NCI-H2196 (cell line): Measurements from ENCODE around the gene PHAF1.
A peak's percentile ranks its signal among the peaks of the same experiment; 100 is the strongest.
"Not testable (repeated sequence)": the region's sequence is repeated elsewhere in the genome, so short reads cannot be mapped to it uniquely, and the experiment has no call there.

Experiments used
- DNase-seq: peaks from one replicate; lab custom pipeline; 2025; ENCODE audit not compliant: unreplicated experiment; lab: John Stamatoyannopoulos, UW

PHAF1 gene

DNA sequence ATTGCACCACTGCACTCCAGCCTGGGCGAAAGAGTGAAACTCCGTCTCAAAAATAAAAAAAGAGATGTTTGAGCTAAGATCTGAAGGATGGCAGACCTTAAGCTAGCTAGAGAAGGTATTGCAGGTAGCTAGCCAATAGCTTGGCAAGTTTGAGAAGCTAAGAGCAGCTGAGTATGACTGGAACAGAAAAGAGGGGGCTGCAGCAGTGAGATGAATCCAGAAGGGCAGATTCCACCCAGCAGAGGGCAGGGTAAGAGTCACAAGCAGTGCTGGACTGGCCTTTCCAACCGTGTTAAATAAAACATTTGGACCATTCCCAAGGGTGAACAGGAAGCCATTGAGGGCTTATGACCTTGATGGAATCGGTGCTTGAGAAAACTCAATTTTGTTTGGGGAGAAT lies 5.7 kb upstream of the PHAF1 start:
- DNase-seq: peak; percentile 6

DNA sequence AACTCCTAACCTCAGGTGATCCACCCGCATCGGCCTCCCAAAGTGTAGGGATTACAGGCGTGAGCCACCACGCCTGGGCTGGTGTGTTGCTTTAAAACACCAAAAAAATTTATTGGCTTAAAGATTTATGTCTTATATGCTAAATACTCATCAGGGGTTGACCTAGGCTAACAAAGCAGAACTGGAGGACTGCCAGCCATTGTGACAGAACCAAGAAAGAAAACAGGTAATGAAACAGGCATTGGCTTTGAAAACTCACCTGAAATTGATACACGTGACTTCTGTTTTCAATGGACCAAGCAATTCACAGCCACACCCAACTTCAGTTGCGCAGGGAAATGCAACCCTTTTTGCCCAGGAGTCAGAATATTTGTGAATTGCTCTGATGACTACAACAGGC lies 4.9 kb upstream of the PHAF1 start:
- peak; percentile 11 for DNase-seq

DNA sequence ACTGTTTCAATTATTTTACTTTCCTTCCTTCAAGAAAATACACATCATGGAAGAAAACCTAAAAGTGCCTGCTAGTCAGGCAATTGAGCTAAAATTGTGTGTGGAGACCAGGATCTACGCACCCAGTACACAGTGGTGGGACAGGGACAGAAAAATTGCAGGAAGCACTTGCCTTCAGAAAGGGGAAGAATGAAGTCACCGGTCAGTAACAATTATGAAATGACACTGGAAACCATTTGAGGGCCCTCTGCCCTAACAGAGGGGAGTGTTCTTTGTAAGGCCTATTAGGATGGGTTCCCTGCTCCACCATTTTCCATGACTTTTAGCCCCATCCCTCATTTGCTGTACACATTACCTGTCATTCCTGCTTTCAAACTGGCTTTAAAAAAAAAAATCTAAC lies 4.5 kb upstream of the PHAF1 start:
- no peak for DNase-seq

DNA sequence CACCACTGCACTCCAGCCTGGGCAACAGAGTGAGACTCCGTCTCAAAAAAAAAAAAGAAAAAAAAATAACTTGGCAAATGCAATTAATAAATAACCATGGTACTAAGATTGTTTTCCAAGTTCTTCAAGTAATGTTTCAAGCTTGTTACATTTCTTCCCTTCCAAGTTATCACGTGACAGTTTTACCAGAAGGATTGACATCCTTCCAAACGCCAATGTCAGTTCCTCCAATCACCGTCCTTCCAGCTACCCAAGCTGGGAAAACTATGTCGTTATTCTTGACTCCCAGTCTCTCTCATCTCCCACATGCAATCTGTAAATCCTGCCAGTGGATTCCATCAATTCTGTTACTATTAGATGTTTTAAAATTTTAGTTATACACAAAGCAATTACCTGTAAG lies 3.9 kb upstream of the PHAF1 start:
- DNase-seq: no peak

DNA sequence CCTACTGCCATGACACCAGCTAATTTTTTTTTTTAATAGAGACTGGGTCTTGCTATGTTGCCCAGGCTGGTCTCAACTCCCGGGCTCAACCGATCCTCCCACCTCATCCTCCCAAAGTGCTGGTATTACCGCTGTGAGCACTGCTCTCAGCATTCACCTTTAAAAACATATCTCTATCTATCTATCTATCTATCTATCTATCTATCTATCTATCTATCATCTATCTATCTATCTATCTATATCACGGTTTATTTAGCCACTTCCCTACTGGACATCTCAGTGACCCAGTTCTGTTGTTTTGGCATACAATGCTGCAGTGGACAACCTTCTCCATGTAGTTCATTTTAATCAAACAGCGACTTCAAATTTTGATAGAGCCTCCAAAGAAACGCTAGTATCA lies 1.3 kb upstream of the PHAF1 start:
- DNase-seq: no peak

DNA sequence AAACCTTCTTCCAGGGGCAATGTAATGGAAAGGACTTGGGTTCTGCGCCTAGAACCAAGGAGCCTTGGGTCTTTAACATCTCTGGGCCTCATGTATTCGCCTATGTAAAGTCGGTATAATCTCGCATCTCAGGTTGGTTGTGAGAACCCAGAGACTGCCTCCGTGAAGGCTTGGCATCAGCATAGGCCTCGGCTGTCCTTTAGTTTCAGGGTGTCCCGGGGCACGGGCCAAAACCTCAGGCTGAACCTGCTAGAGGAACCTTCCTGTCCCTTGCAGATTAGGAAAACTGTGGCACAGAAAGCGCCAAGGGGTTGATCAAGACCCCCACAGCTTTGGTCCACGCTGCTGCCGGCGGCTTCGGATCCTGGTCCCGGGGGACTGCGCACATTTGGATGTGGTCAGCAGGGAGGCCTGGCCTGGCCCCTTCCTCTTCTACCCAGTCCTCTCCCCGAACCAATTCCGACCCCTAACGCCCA lies 772 bp upstream of the PHAF1 start:
- no peak for DNase-seq

DNA sequence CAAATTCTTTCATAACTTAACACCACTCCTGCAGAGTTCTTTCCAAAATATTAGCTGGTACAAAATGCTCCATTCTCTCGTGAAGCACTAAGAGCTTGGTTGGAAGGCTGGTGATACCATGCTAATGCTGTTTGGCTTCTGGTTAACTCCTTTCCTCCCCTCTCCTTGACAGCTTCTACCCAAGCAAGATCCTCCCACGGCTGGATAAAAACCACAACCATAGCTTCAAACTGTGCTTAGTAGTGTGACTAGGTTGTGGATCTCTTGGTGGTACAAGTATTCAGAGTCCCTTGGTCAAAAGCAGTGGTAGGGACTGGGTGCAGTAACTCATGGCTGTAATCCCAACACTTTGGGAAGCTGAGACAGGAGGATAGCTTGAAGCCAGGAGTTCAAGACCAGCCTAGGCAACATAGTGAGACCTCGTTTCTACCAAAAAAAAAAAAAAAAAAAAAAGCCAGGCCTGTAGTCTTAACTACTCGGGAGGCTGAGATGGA lies 2.3 kb downstream of the PHAF1 start:
- no peak for DNase-seq

DNA sequence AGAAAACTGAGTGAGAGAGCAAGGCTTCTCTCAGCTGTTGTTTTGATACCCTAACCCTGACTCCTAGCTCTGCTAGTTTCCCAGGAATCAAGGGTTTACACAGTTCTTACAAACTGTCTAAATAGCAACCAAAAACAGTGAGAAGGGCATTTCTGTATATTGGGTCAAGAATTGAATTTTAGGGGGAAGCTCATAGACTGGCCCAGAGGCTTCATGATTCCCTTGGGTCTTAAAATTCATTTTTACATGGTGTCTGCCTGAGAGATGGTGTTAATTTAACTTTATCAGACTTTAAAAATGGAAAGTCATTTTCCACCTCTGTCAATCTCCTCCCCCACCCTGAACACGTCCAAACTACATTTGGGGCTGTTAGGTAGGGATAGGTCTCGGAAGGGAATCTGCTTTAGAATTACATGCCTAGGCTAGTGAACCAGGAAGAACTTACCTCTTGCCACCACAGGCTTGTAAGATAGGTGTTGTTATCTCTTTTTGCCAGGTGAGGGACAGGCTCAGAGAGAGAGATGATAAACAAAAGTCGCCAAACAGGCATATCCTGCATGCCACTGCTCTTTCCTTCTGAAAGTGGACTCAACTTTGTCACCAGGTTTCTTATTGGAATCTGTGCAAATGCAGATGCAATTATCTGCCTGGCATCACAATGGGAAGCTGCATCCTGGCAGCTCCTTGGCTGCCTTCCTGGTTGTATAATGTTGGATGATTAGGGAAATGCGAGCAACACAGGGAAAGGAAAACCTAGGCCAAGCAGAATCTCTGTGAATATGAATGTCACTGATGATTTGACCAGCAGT lies 3.1 kb downstream of the PHAF1 start:
- no peak for DNase-seq

DNA sequence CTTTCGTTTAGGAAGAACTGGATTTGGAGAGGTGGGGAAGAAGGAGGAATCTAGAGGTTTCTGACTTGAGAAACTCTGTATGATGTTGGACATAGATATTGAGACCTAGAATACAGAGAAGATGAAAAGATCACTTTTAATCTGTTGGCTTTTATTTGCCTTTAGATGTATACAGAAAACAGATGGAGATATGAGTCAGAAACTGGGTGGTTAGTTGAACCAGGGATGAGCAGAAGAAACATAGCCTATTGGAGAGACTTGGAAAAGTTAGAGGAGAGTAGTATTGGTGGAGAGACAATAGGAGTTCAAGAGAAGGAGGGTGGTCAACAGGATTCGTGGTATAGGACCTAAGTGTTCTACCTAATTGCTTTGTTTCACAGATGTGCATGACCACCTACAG lies 5.1 kb downstream of the PHAF1 start:
- no peak for DNase-seq

DNA sequence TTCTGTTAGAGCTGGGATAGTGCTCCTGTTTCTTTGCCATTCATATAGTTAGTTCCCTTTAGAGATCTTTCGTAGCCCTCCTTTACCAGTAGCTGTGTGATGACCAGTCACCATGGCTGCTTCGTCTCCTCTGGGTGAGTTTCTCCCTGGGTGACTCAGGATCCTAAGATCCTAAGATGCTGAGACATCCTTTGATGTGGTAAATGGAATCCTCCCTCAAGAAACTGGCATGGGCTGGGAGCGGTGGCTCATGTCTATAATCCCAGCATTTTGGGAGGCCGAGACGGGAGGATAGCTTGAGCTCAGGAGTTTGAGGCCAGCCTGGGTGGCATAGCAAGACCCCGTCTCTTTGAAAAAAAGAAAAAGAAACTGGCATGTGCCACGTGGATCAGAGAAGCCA lies 5.9 kb downstream of the PHAF1 start:
- no peak for DNase-seq

DNA sequence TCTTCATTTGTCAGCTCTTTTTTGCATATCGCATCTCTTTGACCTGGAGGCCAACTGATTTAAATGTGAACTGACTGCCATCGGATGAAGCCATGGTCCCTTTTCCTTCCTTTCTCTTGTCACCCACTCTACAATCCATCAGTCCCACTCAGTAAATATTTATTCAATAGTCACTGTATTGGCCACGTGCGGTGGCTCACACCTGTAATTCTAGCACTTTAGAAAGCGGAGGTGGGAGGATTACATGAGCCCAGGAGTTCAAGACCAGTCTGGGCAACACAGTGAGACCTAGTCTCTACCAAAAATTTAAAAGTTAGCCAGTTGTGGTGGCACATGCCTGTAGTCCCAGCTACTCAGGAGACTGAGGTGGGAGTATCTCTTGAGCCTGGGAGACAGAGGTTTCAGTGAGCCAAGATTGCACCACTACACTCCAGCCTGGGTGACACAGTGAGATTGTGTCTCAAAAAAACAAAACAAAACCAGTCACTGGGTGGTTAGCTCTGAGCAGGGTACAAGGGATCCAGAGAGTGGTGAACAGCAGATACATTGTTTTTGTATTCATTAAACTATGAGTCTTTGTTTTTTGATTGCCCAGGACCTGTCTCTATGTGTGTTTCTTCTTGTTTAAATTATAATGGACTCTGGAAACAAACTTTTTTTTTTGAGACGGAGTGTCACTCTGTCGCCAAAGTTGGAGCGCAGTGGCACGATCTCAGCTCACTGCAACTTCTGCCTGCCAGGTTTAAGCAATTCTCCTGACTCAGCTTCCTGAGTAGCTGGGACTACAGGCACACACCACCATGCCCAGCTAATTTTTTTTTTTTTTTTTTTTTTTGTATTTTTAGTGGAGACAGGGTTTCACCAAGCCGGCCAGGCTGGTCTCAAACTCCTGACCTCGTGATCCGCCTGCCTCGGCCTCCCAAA lies 6.9 kb downstream of the PHAF1 start:
- DNase-seq: no peak

DNA sequence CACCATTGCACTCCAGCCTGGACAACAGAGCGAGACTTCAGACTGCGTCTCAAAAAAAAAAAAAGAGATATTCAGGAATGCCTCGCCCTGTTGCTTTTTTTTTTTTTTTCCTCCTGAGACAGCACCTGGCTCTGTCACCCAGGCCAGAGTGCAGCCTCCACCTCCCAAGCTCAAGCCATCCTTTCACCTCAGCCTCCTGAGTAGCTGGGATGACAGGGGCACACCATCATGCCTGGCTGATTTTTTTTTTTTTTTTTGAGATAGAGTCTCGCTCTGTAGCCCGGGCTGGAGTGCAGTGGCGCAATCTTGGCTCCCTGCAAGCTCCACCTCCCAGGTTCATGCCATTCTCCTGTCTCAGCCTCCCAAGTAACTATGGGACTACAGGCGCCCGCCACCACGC lies 8.0 kb downstream of the PHAF1 start:
- DNase-seq: no peak

DNA sequence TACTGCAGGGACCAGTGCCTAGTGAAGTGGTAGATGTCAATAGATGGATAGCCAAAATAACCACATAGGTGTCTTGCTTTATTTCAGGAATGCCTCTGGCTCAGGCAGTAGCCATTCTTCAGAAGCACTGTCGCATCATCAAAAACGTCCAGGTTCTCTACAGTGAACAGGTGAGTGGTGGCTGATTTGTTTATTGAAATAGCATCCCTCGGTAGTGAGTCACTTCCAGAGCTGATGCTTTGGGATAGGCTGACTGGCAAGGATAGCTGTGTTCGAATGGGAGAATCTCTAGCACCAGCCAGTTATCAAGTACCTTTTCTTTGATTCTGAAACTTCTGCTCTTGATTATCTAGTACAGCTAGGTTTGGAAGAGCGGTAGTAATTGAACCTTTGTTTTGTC lies 10.3 kb downstream of the PHAF1 start:
- DNase-seq: no peak

DNA sequence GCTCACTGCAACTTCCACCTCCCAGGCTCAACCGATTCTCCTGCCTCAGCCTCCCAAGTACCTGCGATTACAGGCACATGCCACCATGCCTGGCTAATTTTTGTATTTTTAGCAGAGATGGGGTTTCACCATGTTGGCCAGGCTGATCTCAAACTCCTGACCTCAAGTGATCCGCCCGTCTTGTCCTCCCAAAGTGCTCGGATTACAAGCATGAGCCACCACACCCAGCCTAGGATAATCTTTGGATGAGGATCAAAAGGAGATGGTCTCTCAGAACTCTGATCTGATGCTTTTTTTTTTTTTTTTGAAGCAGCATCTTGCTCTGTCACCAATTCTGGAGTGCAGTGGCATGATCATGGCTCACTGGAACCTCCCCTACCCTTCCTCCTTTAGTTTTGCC lies 13.1 kb downstream of the PHAF1 start:
- not testable (repeated sequence) for DNase-seq

DNA sequence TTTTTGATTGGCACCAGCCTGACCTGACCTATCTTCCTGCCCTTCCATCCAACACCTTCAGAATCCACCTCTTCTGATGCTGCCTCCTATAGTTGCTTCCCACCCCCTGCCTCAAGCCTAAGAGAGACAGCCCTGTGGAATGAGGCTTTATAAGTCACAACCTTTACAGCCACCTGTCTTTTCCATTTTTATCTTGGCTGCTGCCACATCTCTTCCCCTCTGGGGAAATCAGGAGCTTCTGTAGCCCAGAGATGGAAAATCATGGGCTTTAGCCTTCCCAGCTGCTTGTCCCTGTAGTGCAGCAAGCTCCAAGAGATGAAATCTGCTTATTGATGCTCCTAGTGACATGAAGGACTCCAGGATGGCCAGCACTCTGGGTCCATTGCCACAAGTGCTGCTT lies 18.7 kb downstream of the PHAF1 start:
- DNase-seq: no peak

DNA sequence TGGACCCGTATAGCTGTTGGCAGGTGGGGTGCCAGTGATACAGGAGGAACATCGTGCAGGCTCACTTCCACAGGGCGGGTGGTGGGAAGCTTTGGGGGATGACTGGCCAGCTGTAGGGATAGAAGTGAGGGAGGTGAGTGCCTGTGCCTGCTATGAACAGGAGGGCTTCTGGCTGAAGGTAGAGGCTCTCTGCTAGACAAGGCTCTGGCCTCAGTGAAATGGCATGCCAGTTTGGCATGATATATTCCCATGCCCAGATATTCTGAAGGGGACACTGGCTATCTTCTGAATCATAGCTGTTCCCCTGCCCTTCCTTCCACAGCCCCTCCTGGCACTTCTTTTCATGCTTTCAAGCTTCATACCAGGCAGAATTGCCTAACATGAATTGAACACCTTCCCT lies 19.1 kb downstream of the PHAF1 start:
- no peak for DNase-seq

DNA sequence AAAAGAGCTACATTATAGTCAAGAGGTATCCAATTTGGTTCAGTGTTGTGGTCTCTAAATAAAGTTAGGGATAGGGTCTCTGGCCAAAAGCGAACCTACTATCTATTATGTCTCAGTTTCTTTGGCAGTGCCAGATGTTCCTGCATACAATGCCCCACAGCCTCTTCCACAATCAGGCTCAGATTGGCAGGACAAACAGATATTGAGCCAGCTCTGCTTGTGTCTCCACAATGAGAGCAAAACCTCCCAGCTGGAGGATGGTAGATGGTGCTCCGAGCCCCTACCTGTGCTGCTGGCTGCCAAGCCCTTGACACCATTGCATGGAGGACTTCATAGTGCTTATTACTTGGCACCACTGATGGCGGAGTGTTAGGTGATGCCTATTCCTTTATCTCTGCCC lies 19.7 kb downstream of the PHAF1 start:
- no peak for DNase-seq

DNA sequence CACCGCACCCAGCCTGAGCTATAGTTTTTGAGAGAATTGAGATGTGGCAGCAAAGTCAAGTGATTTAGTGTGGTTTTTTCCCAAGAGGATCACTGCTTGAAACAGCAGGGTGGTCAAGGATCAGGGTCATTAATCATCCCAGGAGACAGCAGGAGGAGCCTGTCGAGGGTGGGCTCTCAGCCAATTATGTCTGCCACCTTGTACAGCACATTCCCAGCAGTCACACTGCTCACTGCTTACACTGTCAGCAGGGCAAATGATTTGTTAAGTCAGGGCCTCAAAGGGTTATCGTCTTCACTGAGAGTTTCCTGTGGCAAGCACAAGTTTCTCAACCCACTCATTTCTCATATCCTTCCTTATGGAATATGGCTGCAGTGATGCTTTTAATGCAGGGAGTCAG lies 27.9 kb downstream of the PHAF1 start:
- no peak for DNase-seq

DNA sequence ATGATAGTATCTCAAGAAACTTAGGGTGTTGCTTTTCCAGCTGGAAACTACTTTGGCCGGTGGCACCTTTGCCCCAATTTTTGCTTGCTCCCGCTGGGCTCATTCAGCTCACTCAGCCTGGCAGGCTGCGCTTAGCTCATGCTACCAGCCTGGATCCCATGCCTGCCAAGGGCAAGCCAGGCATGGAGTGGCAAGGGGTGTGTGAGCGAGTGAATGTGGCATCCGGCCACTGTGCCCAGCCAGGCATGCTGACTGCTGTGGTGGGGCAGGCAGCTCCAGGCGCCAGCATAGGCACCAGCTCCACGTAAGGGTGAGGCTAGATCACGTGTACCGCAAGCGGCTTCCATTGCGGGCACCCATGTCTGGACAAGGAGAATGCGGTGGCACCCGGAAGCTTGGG lies 31.6 kb downstream of the PHAF1 start:
- DNase-seq: no peak

DNA sequence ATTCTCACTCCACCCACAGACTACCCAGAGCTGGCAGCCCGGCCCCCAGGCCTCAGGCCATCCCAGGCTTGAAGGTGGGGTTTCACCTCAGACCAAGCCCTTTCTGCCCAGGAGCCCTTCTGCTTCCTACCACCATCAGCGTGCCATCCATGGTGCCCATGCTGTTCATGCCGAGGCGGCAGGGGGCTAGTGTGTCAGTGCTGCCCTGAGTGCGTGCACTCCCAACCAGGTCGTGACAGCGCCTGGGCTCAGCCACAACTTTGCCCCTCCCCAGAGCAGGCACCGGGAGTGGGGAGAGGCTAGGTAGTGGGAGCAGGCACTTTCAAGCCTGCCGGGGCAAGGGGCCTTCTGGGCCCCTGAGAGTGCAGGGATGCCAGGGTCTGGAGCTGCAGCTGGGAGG lies 32.6 kb downstream of the PHAF1 start:
- DNase-seq: no peak

DNA sequence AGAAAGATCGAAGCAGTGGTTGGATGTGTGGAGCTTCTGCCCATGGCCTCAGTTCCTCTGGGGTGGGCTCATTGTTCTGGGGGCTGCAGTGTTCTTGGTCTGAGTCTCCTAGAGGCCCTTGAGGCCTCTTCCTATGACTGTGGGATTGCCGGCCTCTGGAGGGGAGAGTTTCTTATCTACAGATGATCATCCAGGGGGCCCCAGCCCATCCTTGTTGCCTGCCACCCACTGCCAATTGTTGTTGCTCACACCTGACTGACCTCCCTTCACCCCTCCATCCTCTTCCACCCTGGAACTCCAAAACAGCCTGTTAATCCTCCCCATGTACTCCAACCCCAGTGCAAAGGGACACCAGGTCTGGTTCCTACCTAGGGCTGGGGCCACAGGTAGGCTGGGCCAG lies 35.2 kb downstream of the PHAF1 start:
- DNase-seq: no peak

DNA sequence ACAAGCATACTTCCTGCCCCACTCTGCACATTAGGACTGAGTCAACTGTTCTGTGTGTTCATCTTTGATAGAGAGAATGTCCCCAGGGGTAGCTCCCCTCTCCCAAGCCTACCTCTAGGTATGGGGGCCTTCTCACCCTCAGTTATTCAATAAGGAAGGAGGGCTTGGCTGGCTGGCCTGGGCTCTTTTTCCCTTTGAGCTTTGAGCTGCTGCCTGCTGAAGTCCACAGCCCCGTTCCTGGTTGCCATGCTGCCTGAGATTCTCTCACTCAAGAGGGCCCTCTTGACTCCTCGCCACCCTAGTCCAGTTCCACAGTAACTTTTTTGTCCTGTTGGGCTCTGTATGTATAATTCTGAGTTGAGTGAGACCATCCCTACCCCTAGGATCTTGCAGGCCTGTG lies 36.0 kb downstream of the PHAF1 start:
- DNase-seq: no peak
